ENCODE results near the gene SLC25A4. TPM values are rescaled to one million over a fixed set of nuclear protein-coding genes. Genes with fewer than 3 reads are reported as not detected.
"Not testable (repeated sequence)": the region's sequence is repeated elsewhere in the genome, so short reads cannot be mapped to it uniquely, and the experiment has no call there.

SLC25A4 gene
- total RNA-seq, 1 donor from 2014 or later: 32.0 TPM

DNA sequence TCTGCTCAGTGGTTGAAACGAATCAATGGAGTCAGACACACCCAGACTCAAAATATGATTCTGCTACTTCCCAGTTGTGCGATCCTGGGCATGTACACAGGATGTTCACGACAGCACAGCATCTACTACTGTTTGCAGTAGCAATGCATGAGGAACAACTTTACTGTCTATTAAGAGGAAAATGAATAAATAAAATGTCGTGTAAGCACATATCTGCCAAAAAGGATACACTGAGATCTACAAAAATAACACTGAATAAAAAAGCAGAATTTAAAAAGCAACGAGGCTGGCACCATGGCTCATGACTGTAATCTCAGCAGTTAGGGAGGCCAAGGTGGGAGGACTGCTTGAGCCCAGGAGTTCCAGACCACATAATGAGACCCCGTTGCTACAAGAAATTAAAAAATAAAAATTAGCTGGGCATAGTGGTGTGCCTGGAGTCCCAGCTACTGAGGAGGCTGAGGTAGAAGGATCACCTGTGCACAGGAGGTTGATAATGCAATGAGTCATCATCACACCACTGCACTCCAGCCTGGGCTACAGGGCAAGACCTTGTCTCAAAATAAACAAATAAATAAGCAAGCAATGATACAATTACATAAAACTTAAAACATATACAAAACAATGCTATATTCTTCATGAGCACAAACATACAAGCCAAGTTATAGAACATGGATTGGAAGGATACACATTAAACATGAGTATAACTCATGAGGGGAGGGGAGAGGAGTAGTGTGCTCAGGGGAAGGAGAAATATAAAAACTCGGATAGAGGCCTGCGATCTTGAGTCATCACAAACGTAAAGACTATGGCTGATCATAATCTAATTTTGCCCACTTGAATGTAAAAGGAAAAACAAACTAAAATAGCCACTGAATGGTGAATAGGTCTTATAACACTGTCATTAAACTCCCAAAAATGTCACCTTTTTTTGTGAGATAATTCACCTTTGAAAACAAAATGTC lies 52.1 kb downstream of the SLC25A4 start:
- Mint-ChIP-seq H3K27ac (ENCODE audit: unreplicated experiment) (no peak overlapping the region), H3K36me3 (ENCODE audit: low read depth, unreplicated experiment) (peaks cover 6% of the 10 kb centered on the region), H3K9me3 (ENCODE audit: unreplicated experiment) (no peaks in the 10 kb centered on the region), H3K4me1 (ENCODE audit: low read depth, unreplicated experiment) (peaks cover 2% of the 10 kb centered on the region), H3K4me3 (ENCODE audit: unreplicated experiment) (no peak overlapping the region), H3K27me3 (ENCODE audit: low read depth, unreplicated experiment) (no peaks in the 10 kb centered on the region)
- peaks cover 39% of the 10 kb centered on the region for H3K79me2 ChIP-seq (ENCODE audit: insufficient read depth, low read length)
- H3K27me3 ChIP-seq (ENCODE audit: insufficient read depth, low read length): no peaks in the 10 kb centered on the region
- no peak overlapping the region for H3K9ac ChIP-seq (ENCODE audit: low read length)
- H3K36me3 ChIP-seq (ENCODE audit: insufficient read depth, low read length): peaks cover 4% of the 10 kb centered on the region
- H3K9me3 ChIP-seq (ENCODE audit: insufficient read depth, low read depth, low read length): no peaks in the 10 kb centered on the region
- FAIRE-seq (no peak), DNase-seq (ENCODE audit: low read depth) (no peak)
- peaks cover 15% of the 10 kb centered on the region for H4K20me1 ChIP-seq (ENCODE audit: insufficient read depth, low read length)
- H3K4me3 ChIP-seq (ENCODE audit: insufficient read depth, low read depth, low read length): no peak overlapping the region
- no peaks in the 10 kb centered on the region for H3K4me1 ChIP-seq (ENCODE audit: insufficient read depth, low read length)
- no peak overlapping the region for H2AFZ ChIP-seq (ENCODE audit: low read depth, low read length)
- no peak overlapping the region for H3K4me2 ChIP-seq (ENCODE audit: low read length)
- no peak overlapping the region for H3K27ac ChIP-seq (ENCODE audit: low read depth, low read length)
- TF ChIP-seq EZH2 (IDR thresholded peaks at IDR 0.05; ENCODE audit: insufficient read depth, low read length): no peak
- TF ChIP-seq, protein P1, sequence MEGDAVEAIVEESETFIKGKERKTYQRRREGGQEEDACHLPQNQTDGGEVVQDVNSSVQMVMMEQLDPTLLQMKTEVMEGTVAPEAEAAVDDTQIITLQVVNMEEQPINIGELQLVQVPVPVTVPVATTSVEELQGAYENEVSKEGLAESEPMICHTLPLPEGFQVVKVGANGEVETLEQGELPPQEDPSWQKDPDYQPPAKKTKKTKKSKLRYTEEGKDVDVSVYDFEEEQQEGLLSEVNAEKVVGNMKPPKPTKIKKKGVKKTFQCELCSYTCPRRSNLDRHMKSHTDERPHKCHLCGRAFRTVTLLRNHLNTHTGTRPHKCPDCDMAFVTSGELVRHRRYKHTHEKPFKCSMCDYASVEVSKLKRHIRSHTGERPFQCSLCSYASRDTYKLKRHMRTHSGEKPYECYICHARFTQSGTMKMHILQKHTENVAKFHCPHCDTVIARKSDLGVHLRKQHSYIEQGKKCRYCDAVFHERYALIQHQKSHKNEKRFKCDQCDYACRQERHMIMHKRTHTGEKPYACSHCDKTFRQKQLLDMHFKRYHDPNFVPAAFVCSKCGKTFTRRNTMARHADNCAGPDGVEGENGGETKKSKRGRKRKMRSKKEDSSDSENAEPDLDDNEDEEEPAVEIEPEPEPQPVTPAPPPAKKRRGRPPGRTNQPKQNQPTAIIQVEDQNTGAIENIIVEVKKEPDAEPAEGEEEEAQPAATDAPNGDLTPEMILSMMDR (IDR thresholded peaks at IDR 0.05; ENCODE audit: insufficient read depth, low read depth, low read length): no peak

DNA sequence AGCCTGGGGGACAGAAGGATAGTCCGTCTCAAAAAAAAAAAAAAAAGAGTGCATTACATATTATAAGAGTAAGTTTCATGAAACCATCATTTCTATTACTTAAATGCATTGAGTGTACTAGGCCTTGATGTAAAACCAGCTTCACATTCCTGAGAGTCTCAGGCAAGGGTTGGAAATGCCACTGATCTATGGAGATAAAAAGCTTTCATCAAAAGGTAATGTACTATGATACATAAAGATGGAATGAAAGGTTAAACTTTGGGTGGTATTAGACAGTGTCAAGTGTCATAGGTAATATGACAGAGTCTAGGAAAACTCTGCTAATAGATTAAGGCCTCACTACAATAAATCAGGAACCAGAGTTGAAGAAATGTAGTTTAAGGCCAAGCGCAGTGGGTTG lies 53.4 kb downstream of the SLC25A4 start:
- Mint-ChIP-seq H3K36me3 (ENCODE audit: low read depth, unreplicated experiment) (peaks cover 1% of the 10 kb centered on the region), H3K27ac (ENCODE audit: unreplicated experiment) (no peak overlapping the region), H3K4me3 (ENCODE audit: unreplicated experiment) (no peak overlapping the region), H3K27me3 (ENCODE audit: low read depth, unreplicated experiment) (no peaks in the 10 kb centered on the region), H3K4me1 (ENCODE audit: low read depth, unreplicated experiment) (peaks cover 2% of the 10 kb centered on the region), H3K9me3 (ENCODE audit: unreplicated experiment) (no peaks in the 10 kb centered on the region)
- no peak for TF ChIP-seq EZH2 (IDR thresholded peaks at IDR 0.05; ENCODE audit: insufficient read depth, low read length)
- TF ChIP-seq, protein P1 (IDR thresholded peaks at IDR 0.05; ENCODE audit: insufficient read depth, low read depth, low read length): no peak
- peaks cover 20% of the 10 kb centered on the region for H4K20me1 ChIP-seq (ENCODE audit: insufficient read depth, low read length)
- FAIRE-seq: no peak
- no peaks in the 10 kb centered on the region for H3K9me3 ChIP-seq (ENCODE audit: insufficient read depth, low read depth, low read length)
- no peak overlapping the region for H3K9ac ChIP-seq (ENCODE audit: low read length)
- H3K36me3 ChIP-seq (ENCODE audit: insufficient read depth, low read length): peaks cover 2% of the 10 kb centered on the region
- H3K4me2 ChIP-seq (ENCODE audit: low read length): no peak overlapping the region
- H3K4me3 ChIP-seq (ENCODE audit: insufficient read depth, low read depth, low read length): no peak overlapping the region
- no peak for DNase-seq (ENCODE audit: low read depth)
- H3K79me2 ChIP-seq (ENCODE audit: insufficient read depth, low read length): peaks cover 39% of the 10 kb centered on the region
- H3K4me1 ChIP-seq (ENCODE audit: insufficient read depth, low read length): no peaks in the 10 kb centered on the region
- no peak overlapping the region for H3K27ac ChIP-seq (ENCODE audit: low read depth, low read length)
- H2AFZ ChIP-seq (ENCODE audit: low read depth, low read length): no peak overlapping the region
- no peaks in the 10 kb centered on the region for H3K27me3 ChIP-seq (ENCODE audit: insufficient read depth, low read length)

DNA sequence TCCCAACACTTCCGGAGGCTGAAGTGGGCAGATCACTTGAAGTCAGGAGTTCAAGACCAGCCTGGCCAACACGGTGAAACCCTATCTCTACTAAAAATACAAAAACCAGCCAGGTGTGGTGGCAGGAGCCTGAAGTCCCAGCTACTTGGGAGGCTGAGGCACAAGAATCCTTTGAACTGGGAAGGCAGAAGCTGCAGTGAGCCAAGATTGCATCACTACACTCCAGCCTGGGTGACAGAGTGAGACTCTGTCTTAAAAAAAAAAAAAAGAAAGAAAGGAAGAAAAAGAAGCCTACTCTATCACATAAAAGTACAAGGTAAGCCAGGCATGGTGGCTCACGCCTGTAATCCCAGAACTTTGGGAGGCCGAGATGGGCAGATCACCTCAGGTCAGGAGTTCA lies 55.1 kb downstream of the SLC25A4 start:
- H3K4me2 ChIP-seq (ENCODE audit: low read length); H3K36me3 Mint-ChIP-seq (ENCODE audit: low read depth, unreplicated experiment): not testable (repeated sequence)

More for the DNA sequence above, 55.1 kb downstream of the SLC25A4 start:
- not testable (repeated sequence) for DNase-seq (ENCODE audit: low read depth); H2AFZ ChIP-seq (ENCODE audit: low read depth, low read length); H3K9me3 Mint-ChIP-seq (ENCODE audit: unreplicated experiment); H3K27ac ChIP-seq (ENCODE audit: low read depth, low read length); H3K4me3 ChIP-seq (ENCODE audit: insufficient read depth, low read depth, low read length); H3K9ac ChIP-seq (ENCODE audit: low read length); H3K9me3 ChIP-seq (ENCODE audit: insufficient read depth, low read depth, low read length); H3K4me3 Mint-ChIP-seq (ENCODE audit: unreplicated experiment); H3K27me3 Mint-ChIP-seq (ENCODE audit: low read depth, unreplicated experiment); H3K27ac Mint-ChIP-seq (ENCODE audit: unreplicated experiment); H3K27me3 ChIP-seq (ENCODE audit: insufficient read depth, low read length); H3K36me3 ChIP-seq (ENCODE audit: insufficient read depth, low read length); FAIRE-seq
- peaks cover 14% of the 10 kb centered on the region for H4K20me1 ChIP-seq (ENCODE audit: insufficient read depth, low read length)
- peaks cover 33% of the 10 kb centered on the region for H3K79me2 ChIP-seq (ENCODE audit: insufficient read depth, low read length)
- peaks cover 11% of the 10 kb centered on the region for H3K4me1 Mint-ChIP-seq (ENCODE audit: low read depth, unreplicated experiment)
- peaks cover 11% of the 10 kb centered on the region for H3K4me1 ChIP-seq (ENCODE audit: insufficient read depth, low read length)

Other genes with a start within 250 kb of the SLC25A4 start
- not detected in 2 replicates for gene HELT, start 124.8 kb upstream of the SLC25A4 start, total RNA-seq
- 22.1 and 22.7 TPM in 2 replicates for gene CFAP97, start 60.7 kb downstream of the SLC25A4 start, total RNA-seq
- gene SNX25, start 66.3 kb downstream of the SLC25A4 start, total RNA-seq: 29.2 and 29.5 TPM in 2 replicates